ENCODE measurements around the gene LPCAT3.

DNA sequence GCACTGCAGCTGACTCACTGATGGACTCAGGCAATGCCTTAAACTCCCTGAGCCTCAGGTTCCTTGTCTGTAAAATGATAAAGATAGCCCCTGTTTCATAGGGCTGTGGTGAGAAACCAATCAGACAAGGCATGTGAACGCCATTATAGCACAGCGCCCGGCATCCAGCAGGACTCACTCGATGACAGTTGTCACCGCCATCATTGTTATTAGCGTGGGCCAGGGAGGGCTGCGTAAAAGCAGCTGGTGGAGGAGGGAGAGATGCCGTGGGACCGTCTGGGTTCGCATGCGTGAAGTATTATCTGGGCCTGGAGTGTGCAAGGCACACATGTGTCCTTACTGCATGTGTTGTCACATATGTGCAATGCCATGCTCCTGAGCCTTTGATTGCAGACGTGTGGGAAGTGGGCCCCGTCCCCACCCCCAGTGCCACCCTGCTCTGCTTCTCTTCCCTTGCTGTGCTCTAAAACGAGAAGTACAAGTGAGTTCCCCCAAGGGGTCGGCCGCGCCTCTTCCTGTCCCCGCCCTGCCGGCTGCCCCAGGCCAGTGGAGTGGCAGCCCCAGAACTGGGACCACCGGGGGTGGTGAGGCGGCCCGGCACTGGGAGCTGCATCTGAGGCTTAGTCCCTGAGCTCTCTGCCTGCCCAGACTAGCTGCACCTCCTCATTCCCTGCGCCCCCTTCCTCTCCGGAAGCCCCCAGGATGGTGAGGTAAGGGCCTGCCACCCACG, 67.3 kb downstream of the LPCAT3 start, which contains the start of gene PTPN6:
- TF ChIP-seq, protein P1, sequence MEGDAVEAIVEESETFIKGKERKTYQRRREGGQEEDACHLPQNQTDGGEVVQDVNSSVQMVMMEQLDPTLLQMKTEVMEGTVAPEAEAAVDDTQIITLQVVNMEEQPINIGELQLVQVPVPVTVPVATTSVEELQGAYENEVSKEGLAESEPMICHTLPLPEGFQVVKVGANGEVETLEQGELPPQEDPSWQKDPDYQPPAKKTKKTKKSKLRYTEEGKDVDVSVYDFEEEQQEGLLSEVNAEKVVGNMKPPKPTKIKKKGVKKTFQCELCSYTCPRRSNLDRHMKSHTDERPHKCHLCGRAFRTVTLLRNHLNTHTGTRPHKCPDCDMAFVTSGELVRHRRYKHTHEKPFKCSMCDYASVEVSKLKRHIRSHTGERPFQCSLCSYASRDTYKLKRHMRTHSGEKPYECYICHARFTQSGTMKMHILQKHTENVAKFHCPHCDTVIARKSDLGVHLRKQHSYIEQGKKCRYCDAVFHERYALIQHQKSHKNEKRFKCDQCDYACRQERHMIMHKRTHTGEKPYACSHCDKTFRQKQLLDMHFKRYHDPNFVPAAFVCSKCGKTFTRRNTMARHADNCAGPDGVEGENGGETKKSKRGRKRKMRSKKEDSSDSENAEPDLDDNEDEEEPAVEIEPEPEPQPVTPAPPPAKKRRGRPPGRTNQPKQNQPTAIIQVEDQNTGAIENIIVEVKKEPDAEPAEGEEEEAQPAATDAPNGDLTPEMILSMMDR (IDR thresholded peaks at IDR 0.05), result no peak
- no peak for TF ChIP-seq POLR2A (IDR thresholded peaks at IDR 0.05)
